ES-I3 (cell line): ENCODE results near the gene CCZ1B.
"Not testable (repeated sequence)": the region's sequence is repeated elsewhere in the genome, so short reads cannot be mapped to it uniquely, and the experiment has no call there.

Experiments
- H3K36me3 ChIP-seq: 2 replicates; pipeline ENCODE4 v1.6.1; 2013; ENCODE audit warnings: mild to moderate bottlenecking, low read length, control low read depth, moderate library complexity; ENCODE audit not compliant: insufficient read depth
- H3K4me1 ChIP-seq: 2 replicates; pipeline ENCODE4 v1.6.1; 2013; ENCODE audit warnings: mild to moderate bottlenecking, control low read depth, low read length; ENCODE audit not compliant: insufficient read depth
- H3K9ac ChIP-seq: 2 replicates; pipeline ENCODE4 v1.6.1; 2013; ENCODE audit warnings: low read depth, mild to moderate bottlenecking, low read length, moderate library complexity
- H3K9me3 ChIP-seq: 2 replicates; pipeline ENCODE4 v1.6.1; 2013; ENCODE audit warnings: mild to moderate bottlenecking, low read length, moderate library complexity; ENCODE audit not compliant: control insufficient read depth, insufficient read depth

CCZ1B gene

DNA sequence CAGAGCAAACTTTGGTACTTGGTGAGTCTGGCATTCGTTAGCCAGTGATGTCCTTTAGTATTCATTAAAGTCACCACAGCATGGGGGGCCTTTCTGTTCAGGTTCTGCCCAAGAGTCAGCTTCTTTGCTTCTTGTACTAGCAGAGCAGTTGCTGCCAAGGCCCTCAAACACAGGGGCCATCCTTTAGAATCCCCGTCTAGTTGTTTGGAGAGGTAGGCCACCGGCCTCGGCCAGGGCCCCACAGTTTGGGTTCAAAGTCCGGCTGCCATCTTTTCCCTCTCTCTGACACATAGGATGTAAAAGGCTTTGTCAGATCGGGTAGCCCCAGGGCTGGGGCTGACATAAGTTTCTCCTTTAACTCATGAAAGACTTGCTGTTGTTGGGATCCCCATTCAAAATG is 17.6 kb upstream of the CCZ1B start:
- H3K9ac ChIP-seq, H3K9me3 ChIP-seq, H3K4me1 ChIP-seq, H3K36me3 ChIP-seq: not testable (repeated sequence)

- H3K9ac ChIP-seq, H3K9me3 ChIP-seq, H3K36me3 ChIP-seq, H3K4me1 ChIP-seq: not testable (repeated sequence)
Measured at GRCh38 chr7:6843092-6843491, 17.0 kb upstream of the CCZ1B start.

DNA sequence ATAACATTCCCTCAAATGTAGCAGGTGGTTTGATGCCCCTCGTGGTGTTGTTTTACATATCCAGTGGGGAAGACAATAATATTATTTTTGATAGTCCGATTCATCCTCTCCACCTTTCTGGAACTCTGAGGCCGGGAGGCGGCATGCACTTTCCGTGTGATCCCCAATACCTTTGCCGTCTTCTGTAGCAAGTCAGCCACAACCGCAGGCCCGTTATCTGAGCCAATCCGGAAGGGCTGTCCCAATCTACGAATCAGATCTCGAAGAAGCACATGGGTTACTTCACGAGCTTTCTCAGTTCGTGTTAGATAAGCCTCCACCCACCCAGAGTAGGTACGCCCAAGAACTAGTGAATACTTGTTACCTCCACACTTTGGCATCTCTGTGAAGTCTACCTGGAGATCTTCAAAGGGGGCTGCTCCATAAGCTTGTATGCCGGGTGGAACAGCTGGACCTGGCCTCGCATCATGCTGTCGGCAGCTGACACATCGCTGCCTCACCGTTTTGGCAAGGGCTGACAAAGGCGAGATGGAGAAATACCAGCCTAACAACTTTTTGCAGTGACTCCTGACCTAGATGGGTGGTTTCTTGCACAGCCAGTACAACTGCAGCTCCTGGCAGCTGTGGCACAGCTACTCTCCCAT is 16.3 kb upstream of the CCZ1B start:
- not testable (repeated sequence) for H3K36me3 ChIP-seq, H3K9ac ChIP-seq, H3K4me1 ChIP-seq, H3K9me3 ChIP-seq

- H3K9me3 ChIP-seq, H3K36me3 ChIP-seq, H3K9ac ChIP-seq, H3K4me1 ChIP-seq: not testable (repeated sequence)
Measured at GRCh38 chr7:6837081-6837480, 11.0 kb upstream of the CCZ1B start.

GRCh38 chr7:6835521-6835920 is 9.4 kb upstream of the CCZ1B start:
- H3K36me3 ChIP-seq, H3K9me3 ChIP-seq, H3K4me1 ChIP-seq, H3K9ac ChIP-seq: not testable (repeated sequence)

DNA sequence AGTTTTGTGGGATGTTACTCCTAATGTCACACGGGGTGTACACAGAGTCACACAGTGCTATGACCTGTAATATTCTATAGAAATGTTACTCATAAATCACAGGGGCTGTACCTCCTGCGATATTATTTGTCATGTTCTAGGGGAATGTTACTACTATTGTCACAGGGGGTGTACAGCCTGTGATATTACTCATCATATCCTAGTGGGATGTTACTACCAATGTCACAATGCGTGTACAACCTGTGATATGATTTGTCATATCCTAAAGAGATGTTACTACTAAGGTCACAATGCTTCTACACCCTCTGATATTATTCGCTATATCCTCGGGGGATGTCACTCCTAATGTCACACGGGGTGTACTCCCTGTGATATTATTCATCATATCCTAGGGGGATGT is 7.6 kb upstream of the CCZ1B start:
- no peak overlapping the region for H3K9ac ChIP-seq
- no peaks in the 10 kb centered on the region for H3K4me1 ChIP-seq
- H3K9me3 ChIP-seq = no peaks in the 10 kb centered on the region
- H3K36me3 ChIP-seq = no peaks in the 10 kb centered on the region

DNA sequence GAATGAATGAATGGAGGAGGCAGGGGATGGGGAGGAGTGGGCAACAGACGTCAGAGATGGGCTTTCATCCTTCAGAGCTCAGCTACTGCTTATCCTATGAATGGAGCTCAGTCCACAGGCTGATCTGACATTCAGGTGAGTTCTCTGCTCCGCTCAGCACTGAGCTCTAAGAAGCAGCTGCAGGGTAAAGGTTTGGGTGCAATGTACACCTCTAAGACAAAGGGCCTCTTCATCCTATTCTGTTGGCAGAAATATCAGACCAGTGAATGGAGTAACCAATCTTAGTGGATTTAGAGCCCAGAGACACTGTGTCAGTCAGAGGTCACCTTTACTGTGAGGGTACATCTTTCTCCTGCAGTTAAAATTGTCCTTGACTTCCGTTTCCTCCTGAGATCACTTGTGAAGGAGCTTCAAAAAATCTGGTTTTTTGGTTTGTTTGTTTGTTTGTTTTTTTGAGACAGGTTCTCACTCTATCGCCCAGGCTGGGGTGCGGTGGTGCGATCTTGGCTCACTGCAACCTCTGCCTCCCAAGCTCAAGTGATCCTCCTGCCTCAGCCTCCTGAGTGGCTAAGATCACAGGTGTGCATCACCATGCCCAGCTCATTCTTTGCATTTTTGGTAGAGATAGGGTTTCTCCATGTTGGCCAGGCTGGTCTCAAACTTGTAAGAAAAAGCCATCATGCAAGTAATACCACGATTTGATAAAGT is 5.1 kb upstream of the CCZ1B start:
- no peaks in the 10 kb centered on the region for H3K36me3 ChIP-seq
- no peaks in the 10 kb centered on the region for H3K4me1 ChIP-seq
- H3K9ac ChIP-seq = no peak overlapping the region
- no peaks in the 10 kb centered on the region for H3K9me3 ChIP-seq

- H3K9ac ChIP-seq, H3K36me3 ChIP-seq, H3K4me1 ChIP-seq, H3K9me3 ChIP-seq: not testable (repeated sequence)
Measured at GRCh38 chr7:6830026-6830425, 4.0 kb upstream of the CCZ1B start.

- not testable (repeated sequence) for H3K9me3 ChIP-seq
Measured at GRCh38 chr7:6829616-6830015, 3.5 kb upstream of the CCZ1B start.

DNA sequence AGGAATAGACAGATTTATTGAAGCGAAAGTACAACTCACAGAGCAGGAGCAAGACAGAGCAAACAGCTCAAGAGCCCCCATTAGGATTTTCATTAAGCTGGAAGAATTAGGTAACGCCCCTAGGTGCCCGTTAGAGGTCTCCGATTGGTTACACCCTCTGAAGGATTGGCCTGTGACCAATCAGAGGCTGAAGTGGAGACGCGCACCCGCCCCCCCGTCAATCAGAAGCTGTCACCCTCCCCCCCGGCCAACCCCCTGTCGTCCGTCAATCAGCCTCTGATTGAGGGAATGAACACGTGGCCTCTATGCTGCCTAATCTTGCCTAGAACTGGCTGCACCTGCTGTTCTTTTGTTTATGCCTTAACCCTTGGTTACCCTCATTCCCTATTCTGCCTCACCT is 1.1 kb upstream of the CCZ1B start:
- H3K36me3 ChIP-seq, H3K9me3 ChIP-seq, H3K4me1 ChIP-seq: not testable (repeated sequence)
- peak overlapping the region; percentile 38; the same call in 1 of the 2 replicates for H3K9ac ChIP-seq

More at GRCh38 chr7:6829616-6830015, 3.5 kb upstream of the CCZ1B start:
- not testable (repeated sequence) for H3K4me1 ChIP-seq, H3K9ac ChIP-seq, H3K36me3 ChIP-seq

DNA sequence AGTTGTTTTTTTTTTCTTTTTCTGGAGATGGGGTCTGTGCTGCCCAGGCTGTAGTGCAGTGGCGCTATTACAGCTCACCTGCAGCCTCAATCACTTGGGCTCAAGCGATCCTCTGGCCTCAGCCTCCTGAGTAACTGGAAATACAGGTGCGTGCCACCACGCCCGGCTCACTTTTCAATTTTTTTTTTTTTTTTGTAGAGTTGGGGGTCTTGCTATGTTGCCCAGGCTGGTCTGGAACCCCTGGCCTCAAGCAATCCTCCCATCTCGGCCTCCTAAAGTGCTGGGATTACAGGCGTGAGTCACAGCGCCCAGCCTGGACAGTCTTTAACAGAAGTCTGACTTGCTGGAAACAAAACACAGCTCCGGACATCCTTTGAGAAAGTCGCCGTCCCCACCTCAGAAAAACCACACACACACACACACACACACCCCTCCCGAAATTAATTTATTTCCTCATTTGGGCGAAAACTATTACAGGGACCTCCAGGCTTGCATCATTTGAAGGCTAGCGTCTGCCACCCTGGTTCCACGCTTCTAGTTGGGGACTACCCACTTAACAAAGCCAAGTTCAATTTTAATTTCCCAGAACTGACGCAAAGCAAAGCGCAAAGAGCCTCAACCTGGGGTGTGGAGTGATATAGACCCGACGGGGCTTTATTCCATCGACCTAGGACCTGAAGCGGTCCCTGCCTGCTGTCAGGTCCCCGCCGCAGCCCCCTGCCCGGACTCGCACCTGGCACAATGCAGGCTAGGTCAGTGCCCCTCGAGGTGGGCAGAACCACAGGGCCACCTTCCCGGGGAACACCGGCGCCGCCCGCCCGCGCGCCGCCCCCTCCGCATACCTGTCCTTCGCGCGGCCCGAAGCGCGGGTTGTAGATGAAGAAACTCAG is 594 bp downstream of the CCZ1B start:
- not testable (repeated sequence) for H3K36me3 ChIP-seq, H3K4me1 ChIP-seq, H3K9me3 ChIP-seq
- H3K9ac ChIP-seq = peak overlapping the region; percentile 42; the same call in 1 of the 2 replicates

DNA sequence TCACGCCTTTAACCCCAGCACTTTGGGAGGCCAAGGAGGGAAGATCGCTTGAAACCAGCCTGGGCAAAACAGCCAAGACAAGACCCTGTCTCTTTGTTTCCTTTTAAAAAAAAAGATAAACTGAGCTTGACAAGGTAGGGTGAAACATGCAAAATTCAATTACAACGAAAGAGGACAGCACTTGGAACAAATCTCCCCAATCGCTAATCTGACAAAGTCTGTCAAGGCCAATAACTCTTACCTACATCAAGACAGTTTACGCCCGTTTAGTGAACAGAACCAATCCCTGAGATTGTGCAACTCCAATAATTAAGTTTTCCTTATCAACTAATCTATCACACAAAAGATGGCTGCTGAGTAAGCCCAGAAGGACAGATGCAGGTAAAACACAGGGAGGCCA is 4.5 kb downstream of the CCZ1B start:
- not testable (repeated sequence) for H3K36me3 ChIP-seq

DNA sequence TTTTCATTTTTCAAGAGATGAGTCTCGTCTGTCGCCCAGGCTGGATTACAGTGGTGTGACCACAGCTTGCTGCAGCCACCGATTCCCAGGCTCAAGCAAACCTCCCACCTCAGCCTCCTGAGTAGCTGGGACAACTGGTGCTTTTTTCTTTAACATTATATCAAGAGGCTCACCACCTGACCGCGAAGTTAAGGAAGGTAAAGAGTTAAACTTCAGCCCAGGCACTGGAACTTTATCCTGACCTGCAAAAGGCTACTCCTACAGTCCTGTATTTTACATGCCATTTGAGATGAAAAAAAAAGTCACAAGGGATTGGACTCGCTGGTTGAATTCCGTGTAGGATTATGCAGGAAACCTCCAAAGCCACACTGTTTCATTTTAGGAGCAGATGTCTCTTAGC is 10.6 kb downstream of the CCZ1B start:
- H3K9me3 ChIP-seq, H3K4me1 ChIP-seq, H3K36me3 ChIP-seq, H3K9ac ChIP-seq: not testable (repeated sequence)

More for the DNA sequence above, 4.5 kb downstream of the CCZ1B start:
- not testable (repeated sequence) for H3K4me1 ChIP-seq, H3K9ac ChIP-seq, H3K9me3 ChIP-seq

DNA sequence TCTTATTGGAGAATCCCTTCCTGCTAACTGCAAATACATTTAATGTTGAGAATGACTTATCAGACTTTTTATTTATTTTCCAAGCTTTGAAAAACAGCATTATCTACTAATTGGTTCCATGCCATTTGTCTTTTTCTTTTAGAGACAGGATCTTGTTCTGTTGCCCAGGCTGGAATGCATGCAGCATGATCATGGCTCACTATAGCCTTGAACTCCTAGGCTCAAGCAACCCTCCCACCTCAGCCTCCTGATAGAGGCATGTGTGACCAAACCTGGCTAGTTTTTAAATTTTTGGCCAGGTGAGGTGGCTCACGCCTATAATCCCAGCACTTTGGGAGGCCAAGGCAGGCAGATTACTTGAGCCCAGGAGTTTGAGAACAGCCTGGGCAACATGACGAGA is 13.1 kb downstream of the CCZ1B start:
- not testable (repeated sequence) for H3K36me3 ChIP-seq, H3K9ac ChIP-seq, H3K9me3 ChIP-seq

DNA sequence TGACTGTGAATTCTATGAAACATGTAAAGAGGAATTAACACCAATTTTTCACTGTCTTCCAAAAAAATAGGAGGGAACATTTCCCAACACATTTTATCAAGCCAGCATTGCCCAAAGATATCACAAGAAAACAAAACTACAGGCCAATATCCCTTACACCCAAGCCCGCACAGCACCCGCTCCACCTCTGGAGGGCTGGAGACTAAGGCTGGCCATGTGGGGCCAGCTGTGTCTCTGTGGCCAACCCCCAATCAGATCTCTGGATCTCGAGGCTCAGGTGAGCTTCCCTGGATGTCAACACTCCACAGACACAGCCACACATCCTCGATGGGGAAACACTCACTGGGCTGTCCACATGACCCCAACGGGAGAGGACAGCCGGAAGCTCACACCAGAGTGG is 18.1 kb downstream of the CCZ1B start:
- H3K9me3 ChIP-seq, H3K4me1 ChIP-seq, H3K36me3 ChIP-seq, H3K9ac ChIP-seq: not testable (repeated sequence)

More for the DNA sequence above, 13.1 kb downstream of the CCZ1B start:
- not testable (repeated sequence) for H3K4me1 ChIP-seq
